Right atrium auricular region (tissue), 2 donors: ENCODE results near the gene ACKR3. TPM values are rescaled to one million over a fixed set of nuclear protein-coding genes. Genes with fewer than 3 reads are reported as not detected.

Experiments
- DNase-seq: peaks from one replicate; pipeline ENCODE4 v3.0.0-alpha.2; 2019; ENCODE audit warnings: low spot score
- H3K27ac ChIP-seq, 2 donors: fragments of 200-600 bp; sonication (generic); 1 replicate in 1 of 2; 2 replicates in 1 of 2; pipeline ENCODE4 v1.5.1; 2016 to 2019
- H3K27me3 ChIP-seq, 2 donors: fragments of 200-600 bp; sonication (generic); one replicate each; pipeline versions ENCODE4 v1.5.1 to v1.6.0; 2017 to 2019
- H3K36me3 ChIP-seq: fragments of 200-600 bp; sonication (generic); one replicate; pipeline ENCODE4 v1.5.1; 2016
- H3K4me1 ChIP-seq, 2 donors: fragments of 200-600 bp; sonication (generic); one replicate each; pipeline versions ENCODE4 v1.5.1 to v1.6.0; 2017 to 2019
- H3K4me3 ChIP-seq, 2 donors: fragments of 200-600 bp; sonication (generic); 1 replicate in 1 of 2; 2 replicates in 1 of 2; pipeline ENCODE4 v1.5.1; 2017 to 2019; ENCODE audit warnings: mild to moderate bottlenecking in 1 of 2, moderate library complexity in 1 of 2
- H3K9me3 ChIP-seq, 2 donors: fragments of 200-600 bp; sonication (generic); one replicate each; pipeline ENCODE4 v1.5.1; 2019
- total RNA-seq, 2 donors: library from RNA; depleted of rRNA; stranded (reverse); fragments of >200 nt; gene quantifications; one replicate each; pipeline ENCODE4 v1.1.0, GENCODE V29; 2016
- TF ChIP-seq, protein P1 (sequence below), 2 donors: fragments of 200-600 bp; sonication (generic); IDR thresholded peaks; one replicate each; pipeline ENCODE4 v1.5.1; 2019; ENCODE audit warnings: antibody characterized with exemption in 2 of 2

Gene ACKR3
- total RNA-seq, 2 donors from 2014 or later, result 49.7 to 60.5 TPM

DNA sequence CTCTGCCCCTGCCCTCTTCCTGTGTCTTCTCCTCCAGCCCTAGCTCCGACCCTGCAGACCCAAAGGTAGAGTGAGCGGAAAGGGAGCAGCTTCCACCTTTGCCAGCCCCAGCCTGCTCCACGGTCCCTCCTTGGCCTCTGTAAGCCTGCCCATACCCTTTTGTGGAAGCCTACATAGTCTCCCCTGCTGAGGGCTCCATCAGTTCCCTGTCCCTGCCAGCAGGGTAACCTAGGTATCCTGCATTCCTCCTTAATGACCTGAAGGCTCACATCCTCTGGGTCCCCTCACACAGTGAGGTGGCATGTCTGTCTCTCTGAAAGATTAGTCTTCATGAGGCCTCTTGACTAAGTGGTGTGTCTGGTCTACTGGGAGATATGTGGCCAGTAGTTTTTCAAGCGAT, 20.5 kb upstream of the ACKR3 start:
- Histone ChIP-seq H3K36me3 (no peaks in the 10 kb centered on the region), H3K27ac (no peak overlapping the region), H3K4me1 (no peaks in the 10 kb centered on the region), H3K27me3 (no peaks in the 10 kb centered on the region), H3K9me3 (peaks cover 0 to 8% of the 10 kb centered on the region in 2 donors), H3K4me3 (no peak overlapping the region)
- no peak for DNase-seq
- TF ChIP-seq, protein P1, sequence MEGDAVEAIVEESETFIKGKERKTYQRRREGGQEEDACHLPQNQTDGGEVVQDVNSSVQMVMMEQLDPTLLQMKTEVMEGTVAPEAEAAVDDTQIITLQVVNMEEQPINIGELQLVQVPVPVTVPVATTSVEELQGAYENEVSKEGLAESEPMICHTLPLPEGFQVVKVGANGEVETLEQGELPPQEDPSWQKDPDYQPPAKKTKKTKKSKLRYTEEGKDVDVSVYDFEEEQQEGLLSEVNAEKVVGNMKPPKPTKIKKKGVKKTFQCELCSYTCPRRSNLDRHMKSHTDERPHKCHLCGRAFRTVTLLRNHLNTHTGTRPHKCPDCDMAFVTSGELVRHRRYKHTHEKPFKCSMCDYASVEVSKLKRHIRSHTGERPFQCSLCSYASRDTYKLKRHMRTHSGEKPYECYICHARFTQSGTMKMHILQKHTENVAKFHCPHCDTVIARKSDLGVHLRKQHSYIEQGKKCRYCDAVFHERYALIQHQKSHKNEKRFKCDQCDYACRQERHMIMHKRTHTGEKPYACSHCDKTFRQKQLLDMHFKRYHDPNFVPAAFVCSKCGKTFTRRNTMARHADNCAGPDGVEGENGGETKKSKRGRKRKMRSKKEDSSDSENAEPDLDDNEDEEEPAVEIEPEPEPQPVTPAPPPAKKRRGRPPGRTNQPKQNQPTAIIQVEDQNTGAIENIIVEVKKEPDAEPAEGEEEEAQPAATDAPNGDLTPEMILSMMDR (IDR thresholded peaks at IDR 0.05), result no peak

DNA sequence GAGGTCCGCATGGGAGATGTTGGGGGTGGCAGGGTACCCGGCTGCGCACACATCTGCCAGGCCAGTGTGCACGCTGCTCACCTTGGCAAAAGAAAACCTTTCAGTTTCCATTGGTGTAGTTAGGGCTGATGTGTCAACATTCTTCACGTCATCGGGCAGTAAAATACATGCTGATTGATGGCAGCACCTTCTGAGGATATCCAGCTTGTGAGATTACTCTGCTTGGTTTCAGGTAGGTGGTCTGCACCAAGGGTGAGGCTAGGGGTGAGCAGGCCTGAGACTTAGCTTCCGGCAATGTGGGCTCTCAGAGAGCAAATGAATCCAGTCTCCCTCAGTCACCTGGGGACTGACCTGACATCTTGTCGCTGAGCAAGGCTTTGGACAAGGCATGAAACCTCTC, 19.3 kb upstream of the ACKR3 start:
- Histone ChIP-seq H3K9me3 (peaks cover 0 to 10% of the 10 kb centered on the region in 2 donors), H3K4me1 (no peaks in the 10 kb centered on the region), H3K36me3 (no peaks in the 10 kb centered on the region), H3K27ac (no peak overlapping the region), H3K4me3 (no peak overlapping the region), H3K27me3 (no peaks in the 10 kb centered on the region)
- DNase-seq, result no peak
- TF ChIP-seq, protein P1 (IDR thresholded peaks at IDR 0.05), result no peak

DNA sequence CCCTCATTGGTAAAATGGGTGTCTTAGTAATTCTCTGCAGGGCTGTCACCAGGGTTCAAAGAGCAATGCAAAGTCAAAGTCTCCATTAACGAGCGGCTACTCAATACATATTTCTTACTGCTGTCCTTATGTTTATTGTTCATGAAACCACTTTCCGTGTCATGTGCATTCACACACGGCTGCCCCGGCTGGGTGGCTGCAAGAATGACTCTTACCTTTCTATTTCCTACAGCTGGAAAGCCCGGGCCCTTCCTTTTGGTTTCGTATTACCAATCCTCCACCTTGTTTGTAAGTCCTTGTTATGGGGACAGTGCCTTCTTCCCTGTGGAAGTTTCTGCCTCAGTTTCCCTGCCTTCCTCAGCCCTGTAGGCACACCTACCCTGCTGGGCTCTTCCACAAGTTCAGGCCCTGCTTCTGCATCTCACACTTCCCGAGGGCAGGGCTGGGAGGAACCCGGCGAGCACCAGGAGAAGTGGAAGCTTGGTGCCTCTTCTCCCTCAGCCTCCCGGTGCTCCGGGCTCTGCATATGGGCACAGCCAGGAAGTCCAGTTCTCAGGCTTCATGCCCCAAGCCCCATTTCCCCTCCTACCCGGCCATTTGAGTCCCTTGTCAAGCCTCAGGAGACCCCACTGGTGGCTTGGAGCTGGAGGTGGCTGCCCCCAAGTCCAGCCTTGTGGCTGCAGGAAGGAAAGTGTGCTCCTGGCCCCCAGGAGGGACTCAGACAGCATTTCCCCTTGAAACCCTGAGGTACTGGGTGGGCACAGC, 18.7 kb upstream of the ACKR3 start:
- Histone ChIP-seq H3K36me3 (no peaks in the 10 kb centered on the region), H3K4me1 (no peaks in the 10 kb centered on the region), H3K9me3 (peaks cover 0 to 10% of the 10 kb centered on the region in 2 donors), H3K4me3 (no peak overlapping the region), H3K27me3 (no peaks in the 10 kb centered on the region), H3K27ac (no peak overlapping the region)
- TF ChIP-seq, protein P1 (IDR thresholded peaks at IDR 0.05), result no peak
- no peak for DNase-seq

DNA sequence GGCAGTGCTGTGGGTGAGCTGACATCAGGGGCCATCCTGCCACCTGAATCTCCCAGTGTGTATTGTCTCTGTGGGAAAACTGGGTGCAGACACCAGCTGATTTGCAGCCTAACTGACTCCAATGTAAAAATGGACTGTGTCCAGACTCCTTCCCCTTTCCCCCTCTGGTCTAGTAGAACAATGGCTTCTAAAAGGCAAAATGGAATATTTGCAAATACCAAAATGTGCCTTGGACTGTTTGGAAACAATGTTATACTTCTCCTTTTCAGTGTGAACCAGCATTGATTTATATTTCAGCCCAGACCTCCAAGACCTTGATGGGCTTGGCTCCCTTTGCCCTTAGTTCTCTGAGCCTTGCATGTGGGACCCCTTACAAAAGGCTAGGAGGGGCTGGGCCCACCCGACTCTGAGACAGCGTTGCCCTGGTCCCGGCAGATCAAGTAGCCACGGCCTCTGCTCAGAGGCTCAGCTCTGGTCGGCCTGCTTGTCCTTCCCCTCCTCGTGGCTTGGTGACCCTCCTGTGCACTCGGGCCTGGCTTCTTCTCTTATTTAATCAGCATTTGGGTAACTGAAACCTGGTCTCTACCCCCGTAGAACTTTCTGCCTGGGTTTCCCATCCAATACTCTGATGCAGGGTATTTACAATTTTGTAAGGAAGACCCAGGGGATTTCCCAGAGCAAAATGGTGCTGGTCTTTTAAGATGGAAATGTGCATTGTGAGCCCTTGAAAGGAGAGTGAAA, 18.0 kb upstream of the ACKR3 start:
- Histone ChIP-seq H3K27me3 (no peaks in the 10 kb centered on the region), H3K27ac (no peak overlapping the region), H3K4me3 (no peak overlapping the region), H3K36me3 (no peaks in the 10 kb centered on the region), H3K4me1 (no peaks in the 10 kb centered on the region), H3K9me3 (peaks cover 0 to 10% of the 10 kb centered on the region in 2 donors)
- DNase-seq, result no peak
- TF ChIP-seq, protein P1 (IDR thresholded peaks at IDR 0.05), result no peak

- Histone ChIP-seq H3K27me3 (no peaks in the 10 kb centered on the region), H3K27ac (no peak overlapping the region), H3K4me3 (no peak overlapping the region), H3K9me3 (peaks cover 0 to 9% of the 10 kb centered on the region in 2 donors), H3K4me1 (no peaks in the 10 kb centered on the region), H3K36me3 (no peaks in the 10 kb centered on the region)
- no peak for DNase-seq
- TF ChIP-seq, protein P1 (IDR thresholded peaks at IDR 0.05), result no peak
Observed at GRCh38 chr2:236552212-236552542, 17.4 kb upstream of the ACKR3 start.
